Neural crest cell (in vitro differentiated cells): ENCODE results near the gene EMC6. TPM values are rescaled to one million over a fixed set of nuclear protein-coding genes. Genes with fewer than 3 reads are reported as not detected.

ENCODE experiments used
- DNase-seq: peaks from one replicate; pipeline ENCODE4 v3.0.0; 2021; ENCODE audit warnings: low read depth, mixed read lengths, low spot score
- H3K27ac Mint-ChIP-seq: one replicate; pipeline ENCODE4 v1.8.0; 2021; ENCODE audit warnings: mild to moderate bottlenecking, mixed read lengths; ENCODE audit not compliant: unreplicated experiment
- H3K27me3 Mint-ChIP-seq: 2 replicates; pipeline ENCODE4 v1.8.0; 2021; ENCODE audit warnings: low read depth, mild to moderate bottlenecking, mixed read lengths
- H3K36me3 Mint-ChIP-seq: 2 replicates; pipeline ENCODE4 v1.8.0; 2021; ENCODE audit warnings: low read depth, mild to moderate bottlenecking, mixed read lengths
- H3K4me1 Mint-ChIP-seq: 2 replicates; pipeline ENCODE4 v1.8.0; 2021; ENCODE audit warnings: mixed read lengths
- H3K4me3 Mint-ChIP-seq: one replicate; pipeline ENCODE4 v1.8.0; 2021; ENCODE audit warnings: mild to moderate bottlenecking, mixed read lengths
- H3K9me3 Mint-ChIP-seq: 2 replicates; pipeline ENCODE4 v1.8.0; 2021; ENCODE audit warnings: mixed read lengths
- total RNA-seq: library from RNA; stranded (reverse); gene quantifications from 2 replicates; pipeline ENCODE4 v1.2.1, GENCODE V29; 2021
- TF ChIP-seq, protein P1 (sequence below): fragments of 200-600 bp; sonication (generic); conservative IDR thresholded peaks from 2 replicates; pipeline ENCODE4 v1.5.0; 2021; ENCODE audit warnings: antibody characterized with exemption, mild to moderate bottlenecking

The EMC6 gene
- total RNA-seq, 1 donor from 2014 or later = 53.4 TPM

DNA sequence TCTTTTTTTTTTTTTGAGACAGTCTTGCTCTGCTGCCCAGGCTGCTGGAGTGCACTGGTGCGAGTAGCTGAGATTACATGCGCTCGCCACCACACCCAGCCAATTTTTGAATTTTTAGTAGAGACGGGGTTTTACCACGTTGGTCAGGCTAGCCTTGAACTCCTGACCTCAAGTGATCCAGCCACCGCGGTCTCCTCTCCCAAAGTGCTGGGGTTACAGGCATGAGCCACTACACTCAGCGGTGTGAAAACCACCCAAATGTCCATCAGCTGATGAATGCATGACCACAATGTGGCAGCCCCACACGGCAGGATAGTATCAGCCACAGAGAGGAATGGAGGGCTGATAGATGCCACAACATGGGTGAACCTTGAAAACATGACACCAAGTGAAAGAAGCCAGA, 25.2 kb downstream of the EMC6 start:
- Mint-ChIP-seq H3K9me3 (no peaks in the 10 kb centered on the region), H3K4me3 (no peak overlapping the region), H3K27ac (no peak overlapping the region), H3K4me1 (peaks cover 4% of the 10 kb centered on the region), H3K36me3 (no peaks in the 10 kb centered on the region), H3K27me3 (peaks cover 67% of the 10 kb centered on the region)
- TF ChIP-seq, protein P1, sequence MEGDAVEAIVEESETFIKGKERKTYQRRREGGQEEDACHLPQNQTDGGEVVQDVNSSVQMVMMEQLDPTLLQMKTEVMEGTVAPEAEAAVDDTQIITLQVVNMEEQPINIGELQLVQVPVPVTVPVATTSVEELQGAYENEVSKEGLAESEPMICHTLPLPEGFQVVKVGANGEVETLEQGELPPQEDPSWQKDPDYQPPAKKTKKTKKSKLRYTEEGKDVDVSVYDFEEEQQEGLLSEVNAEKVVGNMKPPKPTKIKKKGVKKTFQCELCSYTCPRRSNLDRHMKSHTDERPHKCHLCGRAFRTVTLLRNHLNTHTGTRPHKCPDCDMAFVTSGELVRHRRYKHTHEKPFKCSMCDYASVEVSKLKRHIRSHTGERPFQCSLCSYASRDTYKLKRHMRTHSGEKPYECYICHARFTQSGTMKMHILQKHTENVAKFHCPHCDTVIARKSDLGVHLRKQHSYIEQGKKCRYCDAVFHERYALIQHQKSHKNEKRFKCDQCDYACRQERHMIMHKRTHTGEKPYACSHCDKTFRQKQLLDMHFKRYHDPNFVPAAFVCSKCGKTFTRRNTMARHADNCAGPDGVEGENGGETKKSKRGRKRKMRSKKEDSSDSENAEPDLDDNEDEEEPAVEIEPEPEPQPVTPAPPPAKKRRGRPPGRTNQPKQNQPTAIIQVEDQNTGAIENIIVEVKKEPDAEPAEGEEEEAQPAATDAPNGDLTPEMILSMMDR = no peak
- no peak for DNase-seq

DNA sequence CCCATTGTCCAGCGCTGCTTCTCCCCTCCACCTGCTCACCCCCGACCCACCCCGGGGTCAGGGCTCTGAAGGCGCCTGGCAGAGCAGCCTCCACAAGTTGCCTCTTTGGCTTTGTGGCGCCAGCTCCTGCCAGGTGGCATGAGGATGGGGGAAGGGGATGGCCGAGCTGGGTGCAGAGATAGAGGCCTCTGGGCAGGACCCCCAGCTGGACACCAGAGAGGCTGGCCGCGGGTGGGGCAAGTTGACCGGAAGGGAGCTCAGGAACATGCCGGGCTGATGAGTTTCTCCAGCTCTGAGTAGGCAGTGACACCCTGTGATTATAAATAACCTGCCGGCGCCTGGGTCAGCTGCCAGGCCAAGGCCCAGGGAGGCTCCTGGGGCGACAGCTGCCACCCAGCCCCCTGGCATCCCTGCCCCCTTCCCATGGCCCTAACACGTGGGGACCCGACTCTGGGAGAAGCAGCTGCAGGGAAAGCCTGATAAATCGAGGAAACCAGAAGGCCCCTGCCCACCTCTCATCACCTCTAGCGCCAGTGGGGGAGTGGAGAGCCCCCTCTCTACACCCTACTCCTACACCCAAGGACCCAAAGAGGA, 26.6 kb downstream of the EMC6 start:
- peaks cover 67% of the 10 kb centered on the region for H3K27me3 Mint-ChIP-seq
- H3K36me3 Mint-ChIP-seq = no peaks in the 10 kb centered on the region
- TF ChIP-seq, protein P1 = no peak

DNA sequence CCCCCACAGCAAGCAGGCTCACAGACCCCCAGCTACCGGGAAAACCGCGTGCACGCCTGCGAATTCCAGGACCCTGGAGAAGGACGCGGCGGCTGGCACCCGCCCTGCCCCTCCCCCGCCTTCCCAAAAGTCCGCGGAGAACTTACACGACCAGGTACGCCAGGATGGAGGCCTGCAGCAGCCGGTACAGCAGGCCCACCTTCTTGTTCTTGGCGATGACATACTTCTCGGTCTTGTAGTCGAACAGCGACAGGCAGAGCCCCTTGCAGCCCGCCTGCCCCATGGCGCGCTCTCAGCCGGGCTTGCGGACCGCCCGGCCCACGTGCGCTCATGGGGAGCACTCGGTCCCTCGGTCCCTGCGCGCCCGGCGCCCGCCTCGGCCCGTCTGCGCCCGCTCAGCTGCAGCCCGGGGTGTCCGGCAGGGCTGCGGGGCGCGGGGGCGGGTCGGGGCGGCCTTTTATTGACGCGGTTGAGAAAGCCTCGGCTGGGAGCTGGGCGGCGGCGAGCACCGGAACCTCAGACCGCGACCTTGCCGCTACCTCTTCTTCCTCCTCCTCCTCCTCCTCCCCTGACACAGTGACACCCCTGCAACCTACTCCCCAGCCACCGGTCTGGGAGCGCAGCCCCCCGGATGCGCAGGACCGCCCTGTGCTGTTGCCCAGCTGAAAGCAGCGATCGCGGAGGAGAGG, 27.3 kb downstream of the EMC6 start, which contains the start of gene P2RX5:
P2RX5 (minus strand) TSS at position 433 of the 689 bp plus-strand sequence; CDS start at position 283, 150 bp downstream.
- peaks cover 4% of the 10 kb centered on the region for H3K4me1 Mint-ChIP-seq
- no peaks in the 10 kb centered on the region for H3K9me3 Mint-ChIP-seq
- peak within 1 kb of the TSS; percentile 23 for H3K4me3 Mint-ChIP-seq
- H3K36me3 Mint-ChIP-seq = no peaks in the 10 kb centered on the region
- no peak for DNase-seq
- TF ChIP-seq, protein P1 = no peak
- no peak within 1 kb of the TSS for H3K27ac Mint-ChIP-seq
- H3K27me3 Mint-ChIP-seq = peaks cover 67% of the 10 kb centered on the region

More for the DNA sequence above, 26.6 kb downstream of the EMC6 start:
- Mint-ChIP-seq H3K4me3 (peak overlapping the region; percentile 23), H3K4me1 (peaks cover 4% of the 10 kb centered on the region), H3K9me3 (no peaks in the 10 kb centered on the region), H3K27ac (no peak overlapping the region)
- no peak for DNase-seq

DNA sequence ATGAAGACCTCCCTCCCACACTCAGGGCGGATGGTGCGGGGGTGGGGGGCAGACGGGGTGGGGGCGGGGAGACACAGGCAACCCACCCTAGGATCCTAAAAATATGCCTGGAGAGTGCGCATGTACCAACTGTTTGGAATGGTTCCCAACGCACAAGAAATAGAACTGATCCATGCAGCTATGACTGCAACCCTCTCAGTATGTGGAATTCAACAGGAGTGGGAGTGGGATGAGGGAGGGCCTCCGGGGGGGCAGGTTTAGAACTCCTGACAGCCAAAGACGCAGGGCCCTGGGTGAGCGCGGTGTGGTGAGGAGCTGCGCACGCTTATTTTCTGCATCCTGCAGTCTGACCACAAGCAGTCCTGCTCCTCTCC, 28.5 kb downstream of the EMC6 start:
- TF ChIP-seq, protein P1 = no peak
- Mint-ChIP-seq H3K36me3 (no peaks in the 10 kb centered on the region), H3K27me3 (peaks cover 64% of the 10 kb centered on the region), H3K27ac (no peak overlapping the region), H3K9me3 (no peaks in the 10 kb centered on the region), H3K4me3 (no peak overlapping the region), H3K4me1 (peaks cover 4% of the 10 kb centered on the region)
- no peak for DNase-seq

DNA sequence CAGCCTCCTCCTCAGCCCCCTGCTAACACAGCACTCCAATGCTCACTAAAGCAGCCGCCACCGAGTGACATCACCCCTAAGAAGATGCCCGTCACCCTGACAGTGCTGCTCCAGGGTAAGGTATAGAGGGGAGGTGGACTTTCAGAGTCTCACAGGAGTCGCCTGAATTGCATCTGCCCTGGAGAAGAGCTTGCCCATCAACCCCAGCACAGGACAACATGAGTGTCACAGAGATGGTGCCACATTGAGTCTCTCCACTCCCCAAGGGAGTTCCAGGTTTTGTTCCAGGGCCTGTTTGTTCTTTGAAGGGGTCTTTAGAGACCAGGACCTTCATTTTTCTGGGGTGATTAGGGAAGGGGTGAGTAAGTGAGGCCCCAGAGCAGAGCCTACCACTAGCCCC, 29.5 kb downstream of the EMC6 start:
- no peak overlapping the region for H3K4me3 Mint-ChIP-seq
- H3K36me3 Mint-ChIP-seq = peaks cover 4% of the 10 kb centered on the region
- peaks cover 4% of the 10 kb centered on the region for H3K4me1 Mint-ChIP-seq
- H3K9me3 Mint-ChIP-seq = peaks cover 2% of the 10 kb centered on the region
- peaks cover 57% of the 10 kb centered on the region for H3K27me3 Mint-ChIP-seq
- TF ChIP-seq, protein P1 = no peak
- no peak overlapping the region for H3K27ac Mint-ChIP-seq
- DNase-seq = no peak
